ENCODE measurements around the gene INTS15. TPM values are rescaled to one million over a fixed set of nuclear protein-coding genes. Genes with fewer than 3 reads are reported as not detected.
"Not testable (repeated sequence)": the region's sequence is repeated elsewhere in the genome, so short reads cannot be mapped to it uniquely, and the experiment has no call there.

The INTS15 gene
- total RNA-seq, 1 donor from 2014 or later, result 18.6 TPM

GRCh38 chr7:6575281-6576023, 14.4 kb upstream of the INTS15 start:
- Histone ChIP-seq H3K27me3 (ENCODE audit: insufficient read depth, low read length) (no peaks in the 10 kb centered on the region), H3K79me2 (ENCODE audit: insufficient read depth, low read length) (no peaks in the 10 kb centered on the region), H3K27ac (ENCODE audit: low read depth, low read length) (no peak overlapping the region), H3K4me1 (ENCODE audit: insufficient read depth, low read length) (peaks cover 8% of the 10 kb centered on the region), H2AFZ (ENCODE audit: low read depth, low read length) (no peak overlapping the region), H3K4me2 (ENCODE audit: low read length) (no peak overlapping the region), H4K20me1 (ENCODE audit: insufficient read depth, low read length) (no peaks in the 10 kb centered on the region), H3K36me3 (ENCODE audit: insufficient read depth, low read length) (no peaks in the 10 kb centered on the region), H3K9me3 (ENCODE audit: insufficient read depth, low read depth, low read length) (no peaks in the 10 kb centered on the region), H3K9ac (ENCODE audit: low read length) (no peak overlapping the region), H3K4me3 (ENCODE audit: insufficient read depth, low read depth, low read length) (no peak overlapping the region)
- H3K4me1 Mint-ChIP-seq (ENCODE audit: low read depth, unreplicated experiment), result peaks cover 3% of the 10 kb centered on the region
- TF ChIP-seq EZH2 (IDR thresholded peaks at IDR 0.05; ENCODE audit: insufficient read depth, low read length) (no peak), CTCF (IDR thresholded peaks at IDR 0.05; ENCODE audit: insufficient read depth, low read depth, low read length) (no peak)
- H3K36me3 Mint-ChIP-seq (ENCODE audit: low read depth, unreplicated experiment), result peaks cover 1% of the 10 kb centered on the region
- DNase-seq (ENCODE audit: low read depth), result no peak
- no peak overlapping the region for H3K27ac Mint-ChIP-seq (ENCODE audit: unreplicated experiment)
- peaks cover 6% of the 10 kb centered on the region for H3K27me3 Mint-ChIP-seq (ENCODE audit: low read depth, unreplicated experiment)
- H3K9me3 Mint-ChIP-seq (ENCODE audit: unreplicated experiment), result no peaks in the 10 kb centered on the region
- peak overlapping the region; percentile 54 for H3K4me3 Mint-ChIP-seq (ENCODE audit: unreplicated experiment)
- no peak for FAIRE-seq

GRCh38 chr7:6576024-6576866, 13.6 kb upstream of the INTS15 start:
- TF ChIP-seq EZH2 (IDR thresholded peaks at IDR 0.05; ENCODE audit: insufficient read depth, low read length) (no peak), CTCF (IDR thresholded peaks at IDR 0.05; ENCODE audit: insufficient read depth, low read depth, low read length) (no peak)
- no peaks in the 10 kb centered on the region for H3K79me2 ChIP-seq (ENCODE audit: insufficient read depth, low read length)
- Mint-ChIP-seq H3K36me3 (ENCODE audit: low read depth, unreplicated experiment) (peaks cover 1% of the 10 kb centered on the region), H3K27ac (ENCODE audit: unreplicated experiment) (peak overlapping the region; percentile 12), H3K9me3 (ENCODE audit: unreplicated experiment) (no peaks in the 10 kb centered on the region), H3K27me3 (ENCODE audit: low read depth, unreplicated experiment) (peaks cover 6% of the 10 kb centered on the region), H3K4me1 (ENCODE audit: low read depth, unreplicated experiment) (peaks cover 3% of the 10 kb centered on the region), H3K4me3 (ENCODE audit: unreplicated experiment) (peak overlapping the region; percentile 54)
- no peak overlapping the region for H3K4me3 ChIP-seq (ENCODE audit: insufficient read depth, low read depth, low read length)
- peaks cover 8% of the 10 kb centered on the region for H3K4me1 ChIP-seq (ENCODE audit: insufficient read depth, low read length)
- DNase-seq (ENCODE audit: low read depth), result no peak
- H3K36me3 ChIP-seq (ENCODE audit: insufficient read depth, low read length), result peaks cover 4% of the 10 kb centered on the region
- no peak overlapping the region for H3K9ac ChIP-seq (ENCODE audit: low read length)
- peak overlapping the region; percentile 52 for H2AFZ ChIP-seq (ENCODE audit: low read depth, low read length)
- no peaks in the 10 kb centered on the region for H3K9me3 ChIP-seq (ENCODE audit: insufficient read depth, low read depth, low read length)
- FAIRE-seq, result no peak
- peak overlapping the region; percentile 85 for H3K4me2 ChIP-seq (ENCODE audit: low read length)
- no peak overlapping the region for H3K27ac ChIP-seq (ENCODE audit: low read depth, low read length)
- H3K27me3 ChIP-seq (ENCODE audit: insufficient read depth, low read length), result no peaks in the 10 kb centered on the region
- H4K20me1 ChIP-seq (ENCODE audit: insufficient read depth, low read length), result no peaks in the 10 kb centered on the region

DNA sequence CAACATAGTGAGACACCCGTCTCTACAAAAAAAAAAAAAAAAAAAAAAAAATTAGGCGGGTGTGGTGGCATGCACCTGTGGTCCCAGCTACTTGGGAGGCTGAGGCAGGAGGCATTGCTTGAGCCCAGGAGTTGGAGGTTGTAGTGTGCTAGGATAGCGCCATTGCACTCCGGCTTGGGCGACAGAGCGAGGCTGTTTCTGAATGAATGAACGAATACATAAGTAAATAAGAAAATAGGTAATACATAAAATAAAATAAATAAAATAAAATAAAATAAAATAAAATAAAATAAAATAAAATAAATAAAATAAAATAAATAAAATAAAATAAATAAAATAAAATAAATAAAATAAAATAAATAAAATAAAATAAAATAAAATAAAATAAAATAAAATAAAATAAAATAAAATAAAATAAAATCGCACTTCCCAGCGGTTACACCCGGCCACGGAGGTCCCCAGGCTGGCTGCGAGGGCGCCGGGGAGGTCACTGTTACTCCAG, 12.9 kb upstream of the INTS15 start:
- Histone ChIP-seq H3K4me3 (ENCODE audit: insufficient read depth, low read depth, low read length) (peak overlapping the region; percentile 70), H2AFZ (ENCODE audit: low read depth, low read length) (peak overlapping the region; percentile 92), H3K4me2 (ENCODE audit: low read length) (peak overlapping the region; percentile 85), H3K9ac (ENCODE audit: low read length) (peak overlapping the region; percentile 91), H3K27ac (ENCODE audit: low read depth, low read length) (peak overlapping the region; percentile 81)
- not testable (repeated sequence) for H3K4me1 Mint-ChIP-seq (ENCODE audit: low read depth, unreplicated experiment); H4K20me1 ChIP-seq (ENCODE audit: insufficient read depth, low read length); H3K27me3 ChIP-seq (ENCODE audit: insufficient read depth, low read length); H3K36me3 ChIP-seq (ENCODE audit: insufficient read depth, low read length); H3K4me1 ChIP-seq (ENCODE audit: insufficient read depth, low read length); FAIRE-seq; H3K27ac Mint-ChIP-seq (ENCODE audit: unreplicated experiment); H3K9me3 ChIP-seq (ENCODE audit: insufficient read depth, low read depth, low read length); H3K36me3 Mint-ChIP-seq (ENCODE audit: low read depth, unreplicated experiment); H3K27me3 Mint-ChIP-seq (ENCODE audit: low read depth, unreplicated experiment); H3K9me3 Mint-ChIP-seq (ENCODE audit: unreplicated experiment); H3K79me2 ChIP-seq (ENCODE audit: insufficient read depth, low read length); H3K4me3 Mint-ChIP-seq (ENCODE audit: unreplicated experiment); DNase-seq (ENCODE audit: low read depth)

Data from astrocyte (in vitro differentiated cells and primary cell).